Activated CD4-positive, alpha-beta T cell treated with anti-CD3 and anti-CD28 coated beads, Interleukin-2, amount 50 U/mL, for 48 hours (primary cell): ENCODE data around the gene ABCA12.

Experiments
- DNase-seq, 2 experiments: peaks; one replicate each; pipeline ENCODE4 v3.0.0-alpha.2; 2020

The ABCA12 gene

GRCh38 chr2:215036314-215036713, 102.1 kb downstream of the ABCA12 start:
- no peak for DNase-seq

DNA sequence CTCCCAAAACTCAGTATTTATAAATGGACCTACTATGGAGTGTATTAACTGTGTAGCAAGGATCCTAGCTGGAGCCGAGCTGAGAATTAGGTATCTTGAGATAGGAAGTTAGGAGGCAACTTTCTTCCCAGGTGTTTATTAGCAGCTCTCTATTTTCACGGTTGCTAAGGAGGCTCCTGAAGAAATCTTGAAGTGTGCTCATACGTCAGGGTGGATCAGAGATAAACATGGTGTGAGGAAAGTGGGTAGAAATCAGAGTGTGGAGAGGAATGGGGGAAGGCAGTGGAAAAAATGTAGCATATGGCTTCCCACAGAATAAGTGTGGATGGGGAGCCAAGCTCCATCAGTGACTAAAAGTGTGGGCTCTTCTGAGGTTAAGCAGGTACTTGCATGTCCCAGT, 104.3 kb downstream of the ABCA12 start:
- DNase-seq, result no peak

- DNase-seq, result no peak
Measured at GRCh38 chr2:215032153-215032552, 106.3 kb downstream of the ABCA12 start.

DNA sequence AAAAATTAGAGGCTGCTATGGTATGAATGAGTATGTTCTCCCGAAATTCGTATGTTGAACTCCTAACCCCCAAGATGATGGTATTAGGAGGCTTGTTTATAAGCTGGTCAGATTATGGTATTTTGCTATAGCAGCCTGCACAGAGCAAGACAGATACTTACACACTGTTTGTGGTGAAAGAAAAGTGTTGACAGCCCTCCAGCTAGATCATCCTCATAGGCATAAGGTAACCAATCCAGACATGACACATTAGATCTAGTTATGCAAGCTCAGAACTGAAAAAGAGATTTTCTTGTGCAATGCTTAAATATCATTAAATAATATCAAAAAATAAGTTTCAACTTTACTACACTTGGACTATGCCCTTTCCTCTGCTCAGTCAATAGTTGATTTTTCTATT, 107.1 kb downstream of the ABCA12 start:
- DNase-seq, result no peak

GRCh38 chr2:215029936-215030335, 108.5 kb downstream of the ABCA12 start:
- DNase-seq, result no peak

DNA sequence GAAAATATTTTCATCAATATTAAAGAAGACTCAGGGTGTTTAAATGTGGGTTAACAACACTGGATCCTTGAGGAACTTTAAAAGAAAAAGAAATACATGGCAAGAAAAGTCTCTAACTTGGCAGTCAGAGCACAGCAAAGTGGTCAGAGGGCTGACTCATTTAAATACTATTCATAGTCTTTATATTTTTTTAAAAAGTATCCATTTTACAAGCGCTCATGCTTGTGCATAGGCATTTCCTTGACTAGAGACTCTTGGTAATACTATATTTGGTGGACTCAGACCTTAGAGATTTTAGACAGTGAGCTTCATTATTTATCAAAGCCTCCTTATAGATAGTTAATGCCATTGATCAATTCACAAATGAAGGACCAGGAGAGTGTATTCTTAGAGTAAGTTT, 110.2 kb downstream of the ABCA12 start:
- no peak for DNase-seq

DNA sequence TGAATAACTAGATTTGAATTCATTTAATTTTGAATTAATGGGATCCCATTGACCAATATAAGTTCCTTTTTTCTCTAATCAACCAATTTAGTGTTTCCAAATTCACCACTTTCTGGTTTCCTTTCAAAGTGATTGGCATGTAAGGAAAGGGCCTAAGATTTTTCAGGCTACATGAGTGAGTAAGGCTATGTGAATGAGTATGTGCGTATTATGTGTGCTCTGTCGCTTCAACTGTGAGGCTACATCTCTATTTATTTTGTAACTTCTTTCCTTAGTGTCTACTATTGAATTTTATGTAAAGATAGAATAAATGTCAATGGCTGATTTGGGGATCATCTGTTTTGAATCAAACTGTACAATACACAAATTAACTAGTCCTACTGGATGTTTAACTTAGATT, 110.6 kb downstream of the ABCA12 start:
- no peak for DNase-seq

DNA sequence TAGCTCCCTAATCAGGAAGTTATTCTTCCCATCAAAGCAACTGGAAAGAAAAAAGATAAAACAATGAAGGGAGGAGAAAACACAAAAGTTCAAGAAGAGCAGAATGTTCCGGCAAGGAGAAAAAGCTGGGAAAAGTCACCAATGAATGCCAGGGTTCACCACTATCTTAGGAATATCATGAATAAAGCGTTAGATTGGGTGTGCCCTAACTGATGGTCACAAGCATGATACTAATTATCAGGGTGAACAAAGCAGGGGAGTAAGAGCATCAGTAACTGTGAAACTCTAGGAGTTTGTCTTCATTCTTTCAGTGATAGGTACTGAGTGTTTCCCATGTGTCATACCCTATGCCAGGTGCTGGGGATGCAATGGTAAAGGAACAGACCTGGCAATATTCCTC, 115.5 kb downstream of the ABCA12 start:
- DNase-seq, result no peak

DNA sequence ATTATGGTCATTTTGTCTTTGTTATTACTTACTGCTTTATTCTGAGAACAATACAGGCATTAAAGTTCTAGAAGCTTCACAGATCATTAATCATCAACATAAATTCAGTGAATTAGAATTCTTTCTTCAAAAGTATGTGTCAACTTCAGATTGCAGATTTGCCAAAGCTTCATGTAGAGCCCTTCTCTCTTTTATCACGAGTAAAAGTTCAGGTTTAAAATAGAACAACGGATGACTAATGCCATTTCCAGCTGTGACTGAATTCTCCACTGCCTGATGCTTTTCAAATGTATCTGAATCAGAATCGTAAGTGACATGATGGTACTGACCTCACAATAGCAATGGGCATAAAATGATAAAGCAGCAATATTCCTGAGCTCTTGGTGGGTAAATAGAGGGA, 116.0 kb downstream of the ABCA12 start:
- no peak for DNase-seq

DNA sequence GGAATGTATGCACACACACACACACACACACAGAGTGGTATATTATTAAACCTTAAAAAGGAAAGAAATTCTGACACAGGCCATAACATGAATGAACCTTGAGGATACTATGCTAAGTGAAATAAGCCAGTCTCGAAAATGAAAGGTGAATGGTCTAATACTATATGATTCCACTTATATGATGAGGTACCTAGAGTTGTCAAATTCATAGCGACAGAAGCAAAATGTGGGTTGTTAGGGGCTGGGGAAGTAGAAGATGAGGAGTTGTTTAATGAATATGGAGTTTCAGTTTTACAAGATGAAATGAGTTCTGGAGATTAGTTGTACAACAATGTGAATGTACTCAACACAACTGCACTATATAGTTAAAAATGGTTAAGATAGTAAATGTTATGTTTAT, 118.1 kb downstream of the ABCA12 start:
- no peak for DNase-seq

- no peak for DNase-seq
Measured at GRCh38 chr2:215019521-215020145, 118.8 kb downstream of the ABCA12 start.

- DNase-seq, result no peak
Measured at GRCh38 chr2:215019085-215019484, 119.3 kb downstream of the ABCA12 start.

- DNase-seq, result no peak
Measured at GRCh38 chr2:215015421-215015820, 123.0 kb downstream of the ABCA12 start.

DNA sequence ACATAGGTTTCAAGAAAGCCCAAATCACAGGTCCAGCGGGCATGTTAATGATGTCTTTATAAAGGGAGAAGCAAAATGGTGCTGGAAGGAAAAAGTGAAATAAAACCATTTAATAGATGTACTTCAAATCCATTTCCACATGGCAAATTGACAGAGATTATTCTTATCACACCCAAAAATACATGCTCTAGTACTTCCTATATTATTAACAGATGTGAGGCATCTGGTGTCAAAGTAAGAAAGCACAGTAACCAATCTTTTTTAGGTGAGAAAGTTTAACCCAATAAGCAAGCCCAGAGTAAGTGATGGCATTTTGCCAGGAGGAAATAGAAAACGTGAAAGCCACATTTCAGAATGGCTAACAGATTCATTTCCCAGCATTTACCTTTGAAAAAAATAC, 128.0 kb downstream of the ABCA12 start:
- DNase-seq, result no peak

GRCh38 chr2:215003001-215003400, 135.4 kb downstream of the ABCA12 start:
- DNase-seq, result no peak

- DNase-seq, result no peak
Measured at GRCh38 chr2:215002500-215002899, 135.9 kb downstream of the ABCA12 start.

DNA sequence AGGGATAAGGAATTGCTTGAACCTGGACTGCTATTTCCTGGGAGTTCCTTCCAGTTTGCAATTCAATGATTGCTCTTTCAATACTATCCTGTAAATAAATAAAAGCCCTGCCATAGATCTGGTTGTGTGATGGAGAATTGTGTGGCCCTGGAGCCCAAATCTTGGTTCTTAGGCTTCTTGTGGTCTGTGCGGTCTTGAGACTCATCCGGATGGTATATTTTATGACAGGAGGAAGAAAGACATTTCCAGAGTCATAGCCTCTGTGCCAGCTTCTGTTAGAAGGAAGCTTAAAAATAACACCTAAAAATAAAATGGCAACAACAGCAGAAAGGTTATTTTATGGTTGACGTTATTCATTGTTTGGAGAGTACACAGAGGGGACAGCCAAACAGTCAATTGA, 137.7 kb downstream of the ABCA12 start:
- DNase-seq, result no peak

- DNase-seq, result no peak
Measured at GRCh38 chr2:214995926-214996670, 142.3 kb downstream of the ABCA12 start.

- DNase-seq, result no peak
Measured at GRCh38 chr2:214995409-214995808, 143.0 kb downstream of the ABCA12 start.

- no peak for DNase-seq
Measured at GRCh38 chr2:214992911-214993310, 145.5 kb downstream of the ABCA12 start.

DNA sequence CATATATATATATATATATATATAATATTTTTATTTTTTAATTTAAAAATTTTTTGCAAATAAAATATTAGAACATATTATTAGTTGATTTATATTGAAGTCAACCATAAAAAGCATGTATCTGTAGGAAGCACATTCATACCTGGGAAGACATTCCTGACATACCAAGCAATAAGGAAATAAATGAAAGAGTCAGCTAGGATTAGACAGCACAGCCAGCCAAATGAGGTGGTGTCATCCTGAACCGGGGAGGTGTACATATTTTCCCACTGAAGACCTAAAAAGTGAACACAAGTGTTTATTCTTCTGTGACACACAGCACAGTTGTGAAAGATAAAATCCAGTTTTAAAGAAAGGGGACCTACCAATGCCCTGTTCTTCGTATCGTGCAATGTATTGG, 149.2 kb downstream of the ABCA12 start:
- DNase-seq, result no peak

- DNase-seq, result no peak
Measured at GRCh38 chr2:214987261-214987660, 151.2 kb downstream of the ABCA12 start.

- DNase-seq, result no peak
Measured at GRCh38 chr2:214985619-214986018, 152.8 kb downstream of the ABCA12 start.

DNA sequence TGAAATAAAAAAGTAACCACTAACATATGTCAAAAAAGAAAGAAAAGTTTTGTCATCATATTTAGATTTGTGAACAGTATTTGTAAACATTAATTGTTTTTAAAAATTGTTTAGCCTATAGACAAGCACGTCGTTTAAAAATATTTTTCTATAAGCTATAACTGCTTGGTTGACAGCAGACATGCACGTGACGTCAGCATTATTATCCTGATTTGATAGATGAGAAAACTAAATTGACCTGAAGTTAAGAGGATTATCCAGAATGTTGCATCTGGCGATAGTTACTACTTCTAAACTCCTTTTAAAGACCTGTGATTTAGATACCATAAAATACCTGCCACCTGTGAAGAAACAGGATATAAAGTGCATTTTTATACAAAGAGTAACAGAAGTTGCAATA, 172.0 kb downstream of the ABCA12 start:
- no peak for DNase-seq

DNA sequence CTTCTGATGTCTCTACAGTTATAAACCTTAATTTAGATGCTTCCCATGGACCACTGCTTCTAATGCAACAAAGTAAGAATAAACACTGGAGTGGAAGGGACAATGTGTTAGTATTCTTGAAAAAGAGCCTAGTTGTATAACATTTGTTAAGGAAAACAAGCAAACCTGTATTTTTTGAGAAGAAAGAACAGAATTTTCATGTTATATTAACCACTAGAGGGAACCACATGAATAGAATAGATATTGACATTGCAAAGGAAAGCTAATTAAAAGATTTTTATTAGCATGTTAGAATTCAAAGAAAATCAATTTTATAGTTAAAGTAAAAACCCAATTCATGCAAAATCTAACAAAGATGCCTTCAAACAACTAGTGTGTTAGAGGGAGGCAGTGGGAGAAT, 177.7 kb downstream of the ABCA12 start:
- no peak for DNase-seq
